HG02678 (cell line): ENCODE results near the gene RNF175.

Experiments used
- ATAC-seq: cut with Tn5 transposase; IDR thresholded peaks from one replicate; pipeline ENCODE4 v1.9.1; 2021; ENCODE audit warnings: mild to moderate bottlenecking, moderate library complexity; ENCODE audit not compliant: unreplicated experiment

The RNF175 gene

DNA sequence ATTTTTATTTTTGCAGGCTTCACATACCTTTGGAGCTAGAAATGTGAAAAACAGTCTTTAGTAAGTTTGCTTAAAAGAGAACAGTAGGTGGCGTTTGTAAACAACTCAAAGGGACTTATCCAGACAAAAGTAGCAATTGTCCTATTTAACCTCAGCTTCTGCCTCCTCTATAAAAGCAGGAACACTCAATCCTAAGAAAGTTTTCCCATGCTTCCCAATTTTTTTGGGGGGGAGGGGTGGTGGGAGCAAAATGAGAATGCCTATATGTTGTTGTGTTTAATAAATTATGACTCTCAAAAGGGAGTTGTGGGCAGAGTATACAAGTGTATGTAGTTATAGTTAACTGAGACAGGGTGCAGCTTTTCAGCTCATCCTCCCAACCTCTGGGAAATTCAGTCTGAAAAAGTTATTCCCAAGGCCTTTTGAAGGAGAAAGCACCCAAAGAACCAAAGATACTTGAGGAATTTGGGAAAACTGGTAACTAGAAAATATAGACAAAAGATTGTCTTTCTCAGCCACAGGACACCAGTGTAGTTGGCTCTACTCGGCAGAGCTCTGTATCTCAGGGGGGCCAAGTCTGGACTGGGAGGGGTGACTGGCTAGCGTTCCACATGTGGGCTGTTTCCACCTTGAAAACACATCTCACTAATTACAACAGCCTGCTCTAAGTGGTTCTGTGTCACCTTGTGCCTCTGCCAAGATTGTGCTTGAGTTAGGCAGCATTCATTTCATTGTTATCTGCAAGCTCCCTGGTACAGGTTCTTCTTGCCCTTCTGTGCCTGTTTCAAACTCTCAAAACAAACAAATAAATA is 26.3 kb upstream of the RNF175 start:
- no peak for ATAC-seq

DNA sequence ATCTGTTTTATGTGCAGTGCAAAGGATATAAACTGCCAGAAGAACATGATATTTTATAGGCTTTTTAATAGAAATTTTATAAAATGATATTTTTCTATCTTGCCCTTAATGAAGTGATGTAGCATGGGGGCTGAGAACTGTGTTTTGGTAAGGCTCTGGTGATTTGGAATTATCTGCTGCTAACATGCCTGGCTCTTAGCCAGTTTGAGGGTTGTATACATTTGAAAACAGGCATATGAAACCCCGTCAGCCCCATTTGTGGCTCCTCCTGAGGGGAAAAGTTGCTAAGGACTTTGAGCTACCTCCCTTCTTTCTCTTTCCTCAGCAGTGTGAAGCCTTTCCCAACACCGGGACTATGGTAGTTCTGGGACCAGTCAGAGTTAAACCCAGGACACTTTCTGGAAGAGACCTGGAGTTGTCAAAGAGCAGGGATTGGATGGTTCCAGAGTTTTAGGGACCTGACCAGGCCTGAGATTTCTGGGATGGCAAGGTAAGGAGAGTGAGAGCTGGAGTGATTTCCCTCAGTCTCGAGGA is 24.4 kb upstream of the RNF175 start:
- no peak for ATAC-seq

DNA sequence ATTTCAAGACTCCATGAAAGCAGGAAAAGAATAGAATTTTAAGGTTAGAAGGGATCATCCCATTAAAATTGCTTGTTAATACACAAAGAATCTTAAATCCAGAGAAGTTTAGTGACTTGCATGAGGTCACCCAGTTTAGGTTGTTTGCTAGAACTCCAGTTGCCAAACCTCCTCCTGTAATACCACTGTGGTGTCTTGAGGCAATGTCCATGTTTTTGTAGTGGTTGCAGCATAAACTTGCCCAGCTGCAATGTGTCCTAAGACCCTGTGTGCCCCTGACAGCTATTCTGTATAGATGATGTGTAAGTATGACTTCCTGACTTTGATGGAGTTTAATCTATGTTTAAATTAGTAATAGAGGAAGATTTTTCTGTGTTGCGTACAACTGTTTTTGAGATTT is 22.8 kb upstream of the RNF175 start:
- no peak for ATAC-seq

DNA sequence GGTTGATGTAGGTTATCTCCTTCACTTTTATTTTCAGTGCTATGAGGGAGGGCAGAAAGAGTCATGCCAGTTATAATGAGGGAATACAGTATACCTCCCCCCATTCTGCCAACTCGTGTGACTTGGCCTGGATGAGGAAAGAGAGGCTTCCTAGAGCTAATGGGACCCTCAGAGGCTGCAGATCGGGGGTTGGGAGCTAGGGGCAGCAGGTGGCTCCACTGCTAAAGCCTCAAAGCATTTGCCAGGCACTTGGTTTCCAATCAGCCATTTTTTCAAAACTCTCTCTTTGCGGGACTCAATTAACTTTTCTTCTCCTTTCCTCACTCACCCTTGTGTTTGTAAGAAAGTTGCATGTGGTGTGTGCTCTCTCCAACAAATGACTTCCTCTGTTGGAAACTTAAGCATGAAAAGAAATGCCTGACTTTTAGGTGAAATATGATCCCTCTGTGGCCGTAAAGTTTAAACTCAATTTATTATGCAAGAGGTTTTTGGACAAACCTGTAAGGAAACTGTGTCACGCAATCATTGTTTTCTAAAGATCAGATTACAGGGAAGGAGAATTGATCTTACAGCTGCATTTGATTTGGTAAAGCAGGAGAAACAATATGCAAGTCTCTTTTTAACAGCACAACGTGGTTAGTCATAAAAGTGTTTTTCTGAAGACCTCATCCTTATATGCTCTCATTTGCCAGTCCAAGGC is 22.0 kb upstream of the RNF175 start:
- ATAC-seq, result no peak

DNA sequence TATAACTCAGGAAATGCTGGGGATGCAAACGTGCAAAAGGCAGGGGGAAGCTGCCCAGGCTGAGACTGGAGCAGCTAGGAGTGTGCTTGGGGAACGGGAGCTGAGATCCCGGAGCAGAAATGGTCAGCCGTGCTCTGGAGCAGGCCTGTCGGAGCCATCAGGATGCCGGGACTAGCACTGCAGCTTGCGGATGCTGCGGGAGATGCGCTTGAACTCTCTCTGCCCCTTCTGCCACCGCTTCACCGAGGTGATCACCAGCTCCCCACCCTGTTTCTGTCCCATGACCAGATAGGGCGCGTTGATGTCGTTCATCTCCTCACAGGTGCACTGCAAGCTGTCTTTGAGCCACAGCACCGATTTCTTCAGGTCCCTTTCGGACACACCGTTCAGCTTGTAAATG is 21.5 kb upstream of the RNF175 start:
- no peak for ATAC-seq

DNA sequence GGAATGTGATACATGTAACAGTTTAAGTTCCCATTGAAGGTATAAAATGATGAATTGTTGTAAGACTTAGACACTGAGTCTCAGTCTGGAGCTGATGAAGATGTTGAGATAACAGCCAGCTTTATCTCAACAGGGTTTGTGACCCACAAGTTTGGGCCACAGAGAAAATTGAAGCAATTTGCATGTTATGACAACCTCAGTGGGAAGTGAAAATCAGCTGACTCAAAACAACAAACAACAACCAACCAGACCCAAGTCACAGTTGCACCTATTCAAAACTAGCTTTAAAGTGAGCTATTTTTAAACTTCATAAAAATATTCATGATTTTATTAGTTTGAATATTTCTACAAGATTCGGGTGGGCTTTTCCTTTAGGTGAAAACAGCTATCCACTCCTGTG is 21.1 kb upstream of the RNF175 start:
- ATAC-seq, result no peak

DNA sequence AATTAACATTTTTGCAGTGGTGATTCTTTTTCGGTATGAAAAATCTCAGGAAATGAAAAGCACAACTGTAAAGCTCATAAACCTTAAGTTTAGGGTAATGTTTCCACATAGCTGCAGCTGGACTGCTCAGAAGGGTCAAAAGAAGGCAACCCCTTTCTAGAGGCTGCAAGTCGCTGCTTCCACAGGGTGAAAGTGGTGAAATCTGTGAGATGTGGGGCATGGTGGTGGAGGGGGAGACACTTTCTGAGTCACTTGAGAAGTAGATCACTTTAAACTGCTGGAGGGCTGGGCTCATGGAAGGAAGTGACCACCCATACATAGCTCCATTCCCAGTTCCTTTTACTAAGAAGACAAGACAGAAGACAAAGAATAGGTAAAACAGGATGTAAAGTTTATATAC is 20.4 kb upstream of the RNF175 start:
- ATAC-seq, result no peak

DNA sequence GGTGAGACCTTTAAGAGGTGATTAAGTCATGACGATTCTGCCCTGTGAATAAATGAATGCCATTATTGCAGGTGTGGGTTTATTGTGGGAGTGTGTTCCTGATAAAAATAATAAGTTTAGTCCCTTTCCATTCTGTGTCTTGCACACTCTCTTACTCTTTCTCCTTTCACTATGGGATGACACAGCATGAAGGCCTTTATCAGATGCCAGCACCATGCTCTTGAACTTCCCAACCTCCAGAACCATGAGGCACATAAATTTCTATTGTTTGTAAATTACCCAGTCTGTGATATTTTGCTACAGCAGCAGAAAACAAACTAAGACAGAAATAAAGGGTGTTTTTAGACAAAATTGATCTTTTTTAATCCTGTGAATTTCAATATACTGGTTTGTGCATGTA is 18.6 kb upstream of the RNF175 start:
- no peak for ATAC-seq

DNA sequence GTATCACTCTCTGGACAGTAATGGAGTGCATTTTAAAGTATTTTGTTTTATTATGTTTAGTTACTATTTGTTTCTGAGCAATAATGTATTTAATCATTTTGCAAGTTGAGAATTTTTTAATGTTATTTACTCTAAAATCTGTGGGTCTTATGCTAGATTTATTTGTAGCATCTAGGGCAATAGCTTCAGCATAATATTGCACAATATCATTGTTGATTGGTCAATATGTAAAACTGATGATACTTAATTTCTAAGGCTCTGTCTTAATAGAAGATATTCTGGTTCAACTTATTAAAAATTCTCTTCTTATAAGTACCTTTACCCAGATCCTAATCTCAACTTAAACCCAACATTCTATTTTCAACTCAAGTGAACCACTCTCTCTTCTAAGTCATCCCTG is 17.6 kb upstream of the RNF175 start:
- no peak for ATAC-seq

DNA sequence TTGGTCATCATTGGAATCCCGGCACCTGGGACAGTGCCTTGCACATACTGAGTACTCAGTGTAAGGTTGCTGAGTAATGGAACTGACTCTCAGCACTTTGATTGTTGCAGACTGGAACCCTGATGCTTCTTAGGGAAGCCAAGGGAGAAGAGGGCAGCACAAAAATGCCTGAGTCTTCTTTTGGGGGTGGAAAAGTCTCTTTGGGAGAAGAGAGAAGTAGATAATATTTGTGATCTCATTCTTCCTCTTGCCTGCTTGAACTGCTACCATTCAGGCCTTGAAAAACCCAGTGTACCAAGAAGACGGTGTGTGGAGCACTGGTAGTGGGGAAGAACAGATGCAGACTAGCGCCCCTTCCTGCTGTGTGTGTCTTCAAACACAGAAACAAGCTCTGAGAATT is 16.8 kb upstream of the RNF175 start:
- no peak for ATAC-seq

DNA sequence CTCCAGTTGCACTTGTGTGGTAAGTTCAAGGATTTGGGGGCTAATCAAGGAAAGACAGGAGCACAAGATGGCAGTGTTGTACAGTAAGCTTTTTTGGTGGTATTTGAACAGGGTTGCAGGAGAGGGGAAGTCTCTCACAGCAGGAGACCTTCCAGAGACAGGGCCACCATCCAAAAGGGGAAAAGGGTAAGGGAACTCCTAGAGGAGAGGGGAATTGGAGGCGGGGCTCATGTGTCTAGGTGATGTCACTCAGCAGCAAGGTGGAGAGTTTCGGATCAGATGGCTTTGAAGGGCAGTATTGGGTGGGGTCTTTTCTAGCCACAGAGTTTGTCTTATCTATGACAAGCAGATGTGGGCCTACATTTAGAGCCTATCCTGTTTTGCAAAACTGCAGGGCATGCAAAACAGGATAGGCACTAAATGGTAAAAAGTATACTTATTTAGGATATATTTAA is 13.4 kb upstream of the RNF175 start:
- ATAC-seq, result no peak

DNA sequence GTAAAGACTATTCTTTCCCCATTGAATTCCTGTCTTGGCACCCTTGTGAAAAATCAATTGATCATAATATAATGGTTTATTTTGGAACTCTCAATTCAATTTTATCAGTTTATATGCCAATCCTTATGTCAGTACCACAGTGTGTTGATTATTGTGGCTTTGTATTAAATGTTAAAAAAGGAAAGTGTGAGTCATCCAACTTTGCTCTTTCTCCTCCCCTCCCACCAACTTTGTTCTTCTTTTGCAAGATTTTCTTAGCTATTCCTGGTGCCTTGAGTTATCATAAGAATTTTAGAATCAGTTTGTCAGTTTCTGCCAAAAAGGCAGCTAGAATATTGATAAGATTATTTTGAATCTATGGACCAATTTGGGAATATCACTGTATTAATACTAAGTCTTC is 11.2 kb upstream of the RNF175 start:
- ATAC-seq, result no peak

DNA sequence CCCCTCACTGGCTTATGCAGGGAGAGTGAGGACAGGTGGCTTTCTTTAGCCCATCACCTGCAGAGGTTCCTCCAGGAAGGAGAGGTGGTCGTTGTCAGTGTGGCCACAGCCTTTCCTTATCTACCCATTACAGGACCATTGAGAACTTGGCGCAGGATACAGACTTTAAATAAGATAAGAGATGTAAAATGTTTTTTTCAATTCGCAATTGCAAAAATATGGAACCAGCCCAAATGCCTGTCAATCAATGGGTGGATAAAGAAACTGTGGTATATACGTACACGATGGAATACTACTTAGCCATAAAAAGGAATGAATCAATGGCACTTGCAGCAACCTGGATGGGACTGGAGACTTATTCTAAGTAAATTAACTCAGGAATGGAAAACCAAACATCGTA is 6.9 kb upstream of the RNF175 start:
- no peak for ATAC-seq

DNA sequence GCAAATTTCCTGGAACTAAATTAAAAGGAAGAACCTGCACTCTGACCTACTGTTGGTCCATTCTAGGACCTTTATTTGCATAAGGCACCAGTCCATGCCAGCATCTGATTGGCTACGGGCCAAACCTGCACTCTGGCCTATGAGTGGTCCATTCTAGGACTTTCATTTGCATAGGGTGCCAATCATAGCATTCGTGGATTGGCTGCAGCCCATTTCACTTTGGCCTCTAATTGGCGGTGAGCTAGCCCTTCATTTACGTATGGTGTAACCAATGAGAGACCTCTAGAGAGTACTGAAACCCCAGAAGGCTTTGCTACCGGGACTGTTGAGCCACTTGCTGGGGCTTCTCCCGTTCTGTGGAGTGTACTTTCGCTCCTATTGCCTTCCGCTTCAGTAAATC is 6.1 kb upstream of the RNF175 start:
- ATAC-seq, result no peak

DNA sequence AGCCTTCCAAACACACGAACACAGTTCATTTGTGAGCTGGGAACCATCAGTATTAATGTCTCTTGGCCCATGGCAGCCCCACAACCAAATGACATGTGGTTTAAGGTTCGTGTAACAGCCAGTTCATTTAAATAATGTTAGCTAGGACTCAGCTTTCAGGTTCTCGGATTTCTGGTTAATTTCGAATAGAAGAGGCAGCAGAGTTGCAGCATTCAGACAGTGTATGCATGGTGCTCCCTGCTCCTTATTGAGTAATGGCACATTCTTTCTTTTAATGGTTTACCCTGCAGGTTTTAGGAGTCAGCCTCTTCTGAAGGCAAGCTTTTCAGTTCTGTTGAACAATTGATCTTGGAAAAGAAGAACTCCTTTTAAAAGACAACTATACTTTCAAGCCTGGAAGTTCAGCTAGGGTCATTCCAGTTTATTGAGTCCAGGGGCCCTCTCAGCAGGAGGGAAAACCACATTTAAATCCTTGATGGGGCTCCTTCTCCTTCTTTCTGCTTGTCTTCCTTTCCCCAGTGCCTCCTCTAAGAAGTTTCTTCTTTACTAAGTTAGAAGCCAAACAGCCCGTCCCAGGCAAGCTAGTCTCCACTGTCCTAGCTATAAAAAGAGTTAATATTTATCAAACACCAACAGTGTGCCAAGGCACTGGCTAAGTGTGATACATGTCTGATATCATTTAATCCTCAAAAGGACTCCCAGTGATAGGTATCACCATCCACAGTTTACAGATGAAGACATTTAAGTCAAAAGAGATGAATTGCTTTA is 5.0 kb upstream of the RNF175 start:
- ATAC-seq, result no peak

DNA sequence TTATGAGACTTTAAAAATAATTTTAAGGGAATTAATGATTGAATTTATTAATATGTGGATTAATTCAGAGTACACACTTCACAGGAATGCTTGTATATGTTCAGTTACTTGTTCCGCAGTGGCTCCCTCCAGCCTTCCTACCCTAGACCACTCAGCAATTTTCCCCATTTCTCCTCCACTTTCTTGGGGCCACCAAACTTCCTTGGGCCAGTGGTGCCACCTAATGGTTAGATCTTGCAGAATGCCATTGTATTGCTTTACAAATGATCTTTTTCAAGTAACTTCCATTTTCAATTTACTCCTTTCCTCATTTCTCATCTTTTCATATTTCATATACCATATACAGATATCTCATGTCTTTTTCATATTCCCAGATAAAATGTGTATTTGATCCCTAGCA is 3.6 kb upstream of the RNF175 start:
- ATAC-seq, result no peak

DNA sequence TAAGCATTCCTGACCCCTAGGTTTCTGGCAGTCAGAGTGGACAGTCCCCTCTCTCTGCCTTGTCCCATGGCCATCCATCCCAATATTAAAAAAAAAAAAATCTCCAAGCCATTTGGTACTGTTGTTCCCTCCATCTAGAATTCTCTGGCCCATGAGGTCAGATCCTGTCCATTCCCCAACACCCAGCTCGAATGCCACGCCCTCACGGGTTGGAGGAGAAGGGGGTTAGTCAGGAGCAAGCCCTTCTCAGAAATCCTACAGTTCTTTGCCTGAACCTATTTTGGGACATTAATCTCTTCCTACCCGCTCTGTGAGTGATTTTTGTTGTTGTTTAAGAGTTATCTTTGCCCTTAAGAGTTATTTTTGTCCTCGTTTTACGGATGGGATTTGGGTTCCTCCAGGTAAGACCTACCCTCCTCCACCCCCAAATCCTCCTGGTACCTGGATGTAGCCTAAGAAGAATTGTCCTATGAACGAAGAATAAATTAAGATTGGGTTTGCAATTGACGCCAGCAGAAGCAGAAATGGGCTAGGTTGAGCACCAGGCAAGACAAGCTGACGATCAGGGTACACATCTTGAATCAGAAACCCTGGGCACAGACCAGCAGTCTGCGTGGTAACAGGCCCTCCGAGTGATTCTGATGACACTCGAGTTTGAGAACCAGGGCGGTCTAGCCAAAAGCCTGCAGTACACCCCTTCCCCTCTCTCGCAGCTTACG is 977 bp downstream of the RNF175 start:
- ATAC-seq, result no peak

DNA sequence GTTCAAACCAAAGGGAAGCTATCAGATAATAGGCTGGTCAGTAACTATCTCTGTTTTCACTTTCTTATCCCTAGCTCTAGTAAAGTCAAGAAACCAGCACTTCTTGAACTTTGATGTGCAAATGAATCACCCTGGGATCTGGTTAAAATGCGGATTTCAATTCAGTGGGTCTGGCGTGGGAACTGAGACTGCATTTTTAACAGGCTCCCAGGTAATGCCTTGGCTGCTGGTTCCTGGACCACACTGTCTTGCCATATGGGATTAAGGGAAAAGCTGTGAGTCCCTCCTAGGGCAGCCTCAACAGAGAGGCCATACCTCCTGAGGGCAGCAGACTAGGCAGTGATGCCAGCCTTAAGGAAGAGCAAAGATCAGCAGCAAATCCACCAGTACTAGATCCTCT is 1.7 kb downstream of the RNF175 start:
- ATAC-seq, result no peak

DNA sequence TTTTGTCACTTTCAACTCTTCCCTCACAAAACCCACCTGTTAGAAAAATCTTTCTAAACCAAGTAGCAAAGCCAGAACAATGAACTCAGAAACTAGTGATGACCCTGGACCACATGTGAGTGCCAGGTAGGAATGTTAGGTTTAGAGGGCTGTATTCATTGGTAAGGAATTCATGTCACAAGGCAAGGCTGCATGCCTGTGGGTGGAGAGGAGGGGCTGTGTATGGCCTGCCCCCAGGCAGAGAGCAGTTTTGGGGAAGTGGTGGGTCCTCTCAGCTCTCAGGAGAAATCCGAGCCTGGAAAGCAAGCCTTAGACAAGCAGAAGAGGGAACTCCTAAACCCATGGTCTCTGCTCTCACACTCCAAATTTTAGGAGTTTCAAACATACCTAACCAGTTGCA is 2.4 kb downstream of the RNF175 start:
- ATAC-seq, result no peak

DNA sequence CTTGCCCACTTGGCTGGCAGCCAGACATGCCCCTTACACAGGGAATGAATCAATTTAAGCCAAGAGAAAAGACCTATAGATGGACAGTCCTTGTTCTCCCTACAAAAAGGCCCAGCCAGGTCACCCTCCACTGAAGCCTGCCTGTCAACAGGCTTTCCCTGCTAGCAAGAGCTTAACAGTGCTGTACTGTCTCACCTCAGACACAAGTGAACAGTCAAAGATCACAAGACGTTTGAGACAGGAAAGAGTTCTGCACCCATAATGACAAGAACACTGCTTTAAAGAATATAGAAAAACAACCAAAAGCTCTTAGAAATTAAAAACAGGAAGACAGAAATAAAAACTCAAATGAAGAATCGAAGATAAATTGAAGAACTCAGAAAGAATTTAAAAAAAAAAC is 4.6 kb downstream of the RNF175 start:
- ATAC-seq, result no peak
